Esophagus mucosa (tissue), 1 donor: ENCODE data around the gene GAK. TPM values are rescaled to one million over a fixed set of nuclear protein-coding genes. Genes with fewer than 3 reads are reported as not detected.
"Not testable (repeated sequence)": the region's sequence is repeated elsewhere in the genome, so short reads cannot be mapped to it uniquely, and the experiment has no call there.

Experiments
- ATAC-seq: fragments of 200-7000 bp; cut with Tn5 transposase; one replicate; pipeline ENCODE4 v1.9.1; 2020
- total RNA-seq: library from RNA; stranded (reverse); gene quantifications from one replicate; pipeline ENCODE4 v1.2.4, GENCODE V29; 2023
- donor health status: DM: yes; HTN: yes; CAD: no.

Gene GAK
- total RNA-seq, 1 donor from 2014 or later = 69.1 TPM

GRCh38 chr4:808860-809570, 123.1 kb downstream of the GAK start:
- ATAC-seq = peak; percentile 19

GRCh38 chr4:807792-808191, 124.3 kb downstream of the GAK start:
- ATAC-seq = peak; percentile 86

- ATAC-seq = not testable (repeated sequence)
Observed at GRCh38 chr4:806979-807378, 125.1 kb downstream of the GAK start.

- no peak for ATAC-seq
Observed at GRCh38 chr4:804804-805203, 127.3 kb downstream of the GAK start.

- no peak for ATAC-seq
Observed at GRCh38 chr4:803884-804283, 128.2 kb downstream of the GAK start.

GRCh38 chr4:801436-802124, 130.5 kb downstream of the GAK start:
- peak; percentile 24 for ATAC-seq

Other genes starting within 250 kb of the GAK start
- 2.7 TPM for gene SLC49A3, start 243.2 kb downstream of the GAK start, total RNA-seq
- 30.5 TPM for gene PCGF3, start 226.5 kb downstream of the GAK start, total RNA-seq
- 0.92 TPM for gene CPLX1, start 106.2 kb downstream of the GAK start, total RNA-seq
- 11.2 TPM for gene TMEM175, start 144 bp upstream of the GAK start, total RNA-seq
- gene DGKQ, start 41.3 kb upstream of the GAK start, total RNA-seq = 12.0 TPM
- 8.8 TPM for gene IDUA, start 54.7 kb upstream of the GAK start, total RNA-seq
- not detected for gene SLC26A1, start 61.1 kb upstream of the GAK start, total RNA-seq
- gene FGFRL1, start 79.3 kb upstream of the GAK start, total RNA-seq = 2.2 TPM
- 1.4 TPM for gene RNF212, start 181.2 kb upstream of the GAK start, total RNA-seq
- gene SPON2, start 240.3 kb upstream of the GAK start, total RNA-seq = 9.4 TPM